RWPE2 (cell line): ENCODE results near the gene KCTD8.
A peak's percentile ranks its signal among the peaks of the same experiment; 100 is the strongest.

Experiments used
- ATAC-seq: fragments of 200-7000 bp; cut with Tn5 transposase; 3 replicates; pipeline ENCODE4 v1.9.1; 2021; ENCODE audit warnings: low read depth
- DNase-seq: peaks from one replicate; pipeline ENCODE4 v3.0.0-alpha.2; 2020; ENCODE audit warnings: low spot score
- H3K27ac ChIP-seq: fragments of 450-650 bp; 2 replicates; pipeline ENCODE4 v1.5.1; 2017; ENCODE audit warnings: mild to moderate bottlenecking; ENCODE audit not compliant: poor library complexity, severe bottlenecking
- H3K27me3 ChIP-seq: fragments of 250-450 bp; sonication (Bioruptor Pico); 2 replicates; pipeline ENCODE4 v1.5.1; 2021; ENCODE audit warnings: mild to moderate bottlenecking, moderate library complexity; ENCODE audit not compliant: insufficient read depth, poor library complexity, severe bottlenecking
- H3K36me3 ChIP-seq: fragments of 250-450 bp; sonication (Bioruptor Pico); 2 replicates; pipeline ENCODE4 v1.5.1; 2020; ENCODE audit warnings: low read depth, mild to moderate bottlenecking, moderate library complexity
- H3K4me1 ChIP-seq: fragments of 250-450 bp; sonication (Bioruptor Pico); 2 replicates; pipeline ENCODE4 v1.5.1; 2021; ENCODE audit warnings: mild to moderate bottlenecking, moderate library complexity; ENCODE audit not compliant: insufficient read depth, poor library complexity, severe bottlenecking
- H3K4me3 ChIP-seq: fragments of 250-450 bp; sonication (Bioruptor Pico); 2 replicates; pipeline ENCODE4 v1.5.1; 2021; ENCODE audit warnings: mild to moderate bottlenecking, moderate library complexity; ENCODE audit not compliant: severe bottlenecking
- H3K9me3 ChIP-seq: fragments of 250-450 bp; sonication (Bioruptor Pico); 2 replicates; pipeline ENCODE4 v1.5.1; 2021; ENCODE audit warnings: mild to moderate bottlenecking, moderate library complexity; ENCODE audit not compliant: severe bottlenecking
- CTCF ChIP-seq: fragments of 450-650 bp; IDR thresholded peaks from one replicate; pipeline ENCODE4 v1.5.1; 2017; ENCODE audit warnings: mild to moderate bottlenecking, moderate library complexity; ENCODE audit not compliant: poor library complexity, severe bottlenecking

Gene KCTD8

GRCh38 chr4:44479731-44480130 lies 31.1 kb upstream of the KCTD8 start:
- H3K4me3 ChIP-seq: no peak overlapping the region
- no peak for TF ChIP-seq CTCF
- ATAC-seq (no peak), DNase-seq (no peak)
- no peaks in the 10 kb centered on the region for H3K27me3 ChIP-seq
- H3K9me3 ChIP-seq: no peaks in the 10 kb centered on the region
- no peaks in the 10 kb centered on the region for H3K4me1 ChIP-seq
- H3K27ac ChIP-seq: no peak overlapping the region
- H3K36me3 ChIP-seq: no peaks in the 10 kb centered on the region

GRCh38 chr4:44462259-44462658 lies 13.7 kb upstream of the KCTD8 start:
- no peaks in the 10 kb centered on the region for H3K4me1 ChIP-seq
- no peaks in the 10 kb centered on the region for H3K9me3 ChIP-seq
- H3K27ac ChIP-seq: no peak overlapping the region
- no peak for TF ChIP-seq CTCF
- H3K4me3 ChIP-seq: no peak overlapping the region
- no peak for DNase-seq
- H3K27me3 ChIP-seq: no peaks in the 10 kb centered on the region
- no peaks in the 10 kb centered on the region for H3K36me3 ChIP-seq
- no peak for ATAC-seq

- Histone ChIP-seq H3K36me3 (no peaks in the 10 kb centered on the region), H3K9me3 (no peaks in the 10 kb centered on the region), H3K4me1 (no peaks in the 10 kb centered on the region), H3K27me3 (peaks cover 92% of the 10 kb centered on the region), H3K4me3 (peak overlapping the region; percentile 27), H3K27ac (no peak overlapping the region)
- ATAC-seq (peak; percentile 40), DNase-seq (peak; percentile 63)
- no peak for TF ChIP-seq CTCF
These were observed 775 bp downstream of the KCTD8 start for GRCh38 chr4:44447563-44448504.

GRCh38 chr4:44446801-44447562 lies 1.6 kb downstream of the KCTD8 start:
- no peak for ATAC-seq
- no peaks in the 10 kb centered on the region for H3K9me3 ChIP-seq
- no peak overlapping the region for H3K4me3 ChIP-seq
- no peak for TF ChIP-seq CTCF
- no peak overlapping the region for H3K27ac ChIP-seq
- peak; percentile 36 for DNase-seq
- H3K36me3 ChIP-seq: no peaks in the 10 kb centered on the region
- no peaks in the 10 kb centered on the region for H3K4me1 ChIP-seq
- H3K27me3 ChIP-seq: peaks cover 89% of the 10 kb centered on the region
